ENCODE results near the gene ARID4B. TPM values are rescaled to one million over a fixed set of nuclear protein-coding genes. Genes with fewer than 3 reads are reported as not detected.

Gene ARID4B
- total RNA-seq, 2 donors from 2014 or later, result 65.5 to 68.4 TPM

DNA sequence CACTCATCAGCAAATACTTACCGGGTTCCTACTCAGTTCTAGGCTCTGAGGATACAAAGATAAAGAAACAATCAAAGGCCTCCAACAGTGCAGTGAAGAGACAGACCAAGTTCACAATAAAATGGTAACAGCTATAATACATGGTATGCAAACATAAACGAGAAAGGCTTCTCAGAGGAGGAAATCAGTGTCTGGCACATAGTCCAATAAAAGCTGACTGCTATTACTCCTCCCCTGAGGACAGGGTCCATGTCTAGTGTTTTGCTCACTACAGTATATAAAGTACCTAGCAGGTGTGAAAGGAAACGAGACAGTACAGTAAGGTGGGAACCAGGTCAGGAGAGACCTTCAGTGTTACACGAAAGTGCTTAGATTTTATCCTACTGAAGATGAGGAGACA, 171.2 kb downstream of the ARID4B start:
- no peaks in the 10 kb centered on the region for H3K27me3 Mint-ChIP-seq (ENCODE audit: low read depth)
- DNase-seq, result no peak
- no peak for ATAC-seq (replicated peaks in 1 of 2)
- H3K4me3 Mint-ChIP-seq, result no peak overlapping the region
- H3K4me1 Mint-ChIP-seq (ENCODE audit: low read depth), result peaks cover 16% of the 10 kb centered on the region
- H3K9me3 Mint-ChIP-seq, result no peaks in the 10 kb centered on the region
- H3K27ac Mint-ChIP-seq, result no peak overlapping the region
- H3K36me3 Mint-ChIP-seq (ENCODE audit: insufficient read depth in 2 of 2), result peaks cover 11 to 29% of the 10 kb centered on the region in 2 donors

DNA sequence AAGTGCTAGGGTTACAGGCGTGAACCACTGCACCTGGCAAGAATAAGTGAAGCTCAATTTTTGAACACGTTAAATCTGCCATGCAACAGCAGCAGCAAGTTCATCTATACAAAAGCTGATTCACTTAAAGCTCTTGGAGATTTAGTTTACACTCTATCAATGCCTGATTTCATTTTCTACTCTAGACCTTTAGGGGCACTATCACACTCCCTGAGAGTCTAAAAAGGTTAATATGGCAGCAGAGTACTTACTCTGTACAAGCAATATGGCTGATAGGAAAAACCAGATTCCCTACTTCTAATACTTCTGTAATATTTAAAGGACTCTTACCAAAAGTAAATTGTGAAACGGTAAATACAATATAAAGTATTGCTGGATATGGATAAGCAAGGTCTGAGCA, 171.7 kb downstream of the ARID4B start:
- Mint-ChIP-seq H3K4me1 (ENCODE audit: low read depth) (peaks cover 16% of the 10 kb centered on the region), H3K36me3 (ENCODE audit: insufficient read depth in 2 of 2) (peaks cover 11 to 32% of the 10 kb centered on the region in 2 donors), H3K9me3 (no peaks in the 10 kb centered on the region), H3K27me3 (ENCODE audit: low read depth) (no peaks in the 10 kb centered on the region), H3K27ac (no peak overlapping the region), H3K4me3 (no peak overlapping the region)
- ATAC-seq (replicated peaks in 1 of 2) (no peak), DNase-seq (no peak)

DNA sequence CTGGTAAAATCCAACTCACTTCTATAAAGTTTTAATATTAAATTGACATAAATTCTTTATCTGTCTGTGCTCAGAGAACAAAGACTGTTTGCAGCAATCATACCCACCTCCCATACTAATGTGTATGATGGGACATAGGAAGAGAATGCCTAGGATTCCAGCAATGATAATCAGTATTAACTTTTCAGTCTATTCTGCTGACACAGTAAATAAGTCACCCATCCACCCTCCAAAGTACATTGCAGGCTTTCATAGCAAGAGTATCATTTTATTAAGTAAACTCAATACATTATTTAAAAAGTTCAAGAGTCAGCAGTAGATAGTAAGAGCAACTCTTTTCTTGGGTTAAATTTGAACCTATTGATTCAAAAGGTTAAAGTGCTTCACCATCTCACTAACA, 175.7 kb downstream of the ARID4B start:
- Mint-ChIP-seq H3K36me3 (ENCODE audit: insufficient read depth in 2 of 2) (peaks cover 13 to 47% of the 10 kb centered on the region in 2 donors), H3K27ac (no peak overlapping the region)

DNA sequence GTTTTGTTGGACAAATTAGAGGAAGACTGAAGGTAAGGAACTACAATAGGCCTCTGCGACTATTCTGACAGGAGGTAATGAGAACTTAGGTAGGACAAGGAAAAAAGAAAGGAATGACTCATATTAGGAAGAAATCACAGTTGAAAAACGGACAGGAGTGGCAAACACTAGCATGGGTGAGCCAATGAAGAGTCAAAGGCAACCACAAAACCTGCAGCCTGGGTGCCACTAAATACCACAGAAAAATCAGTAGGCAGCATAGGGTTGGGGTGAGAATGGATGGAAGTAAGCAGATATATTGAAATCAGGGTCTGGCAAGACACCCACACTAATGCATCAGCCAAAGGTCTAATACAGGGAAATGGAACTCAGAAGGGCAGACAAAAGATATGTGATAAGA, 176.9 kb downstream of the ARID4B start:
- peaks cover 13 to 50% of the 10 kb centered on the region in 2 donors for H3K36me3 Mint-ChIP-seq (ENCODE audit: insufficient read depth in 2 of 2)
- DNase-seq (no peak), ATAC-seq (replicated peaks in 1 of 2) (no peak)
- H3K27me3 Mint-ChIP-seq (ENCODE audit: low read depth), result no peaks in the 10 kb centered on the region
- no peak overlapping the region for H3K4me3 Mint-ChIP-seq
- peaks cover 29% of the 10 kb centered on the region for H3K4me1 Mint-ChIP-seq (ENCODE audit: low read depth)
- no peaks in the 10 kb centered on the region for H3K9me3 Mint-ChIP-seq
- peak overlapping the region; percentile 6 for H3K27ac Mint-ChIP-seq

More for the DNA sequence above, 175.7 kb downstream of the ARID4B start:
- no peak for ATAC-seq (replicated peaks in 1 of 2)
- Mint-ChIP-seq H3K4me3 (no peak overlapping the region), H3K27me3 (ENCODE audit: low read depth) (no peaks in the 10 kb centered on the region), H3K4me1 (ENCODE audit: low read depth) (peaks cover 21% of the 10 kb centered on the region), H3K9me3 (no peaks in the 10 kb centered on the region)
- no peak for DNase-seq

DNA sequence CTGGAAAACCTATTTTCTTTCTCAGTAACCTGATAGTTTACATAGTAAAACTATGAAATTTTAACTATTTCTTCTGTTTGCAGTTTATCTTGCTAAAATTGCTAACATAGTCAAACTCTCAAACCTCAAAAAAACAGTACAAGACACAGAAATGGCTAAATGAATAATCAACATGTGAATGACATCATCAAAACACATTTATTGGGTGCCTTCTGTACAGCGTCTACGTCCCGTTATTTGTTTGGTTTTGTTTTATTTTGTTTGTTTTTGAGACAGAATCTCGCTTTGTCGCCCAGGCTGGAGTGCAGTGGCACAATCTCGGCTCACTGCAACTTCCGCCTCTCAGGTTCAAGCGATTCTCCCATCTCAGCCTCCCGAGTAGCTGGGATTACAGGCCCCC, 178.2 kb downstream of the ARID4B start:
- H3K4me3 Mint-ChIP-seq, result no peak overlapping the region
- H3K36me3 Mint-ChIP-seq (ENCODE audit: insufficient read depth in 2 of 2), result peaks cover 18 to 56% of the 10 kb centered on the region in 2 donors
- H3K27me3 Mint-ChIP-seq (ENCODE audit: low read depth), result no peaks in the 10 kb centered on the region
- H3K4me1 Mint-ChIP-seq (ENCODE audit: low read depth), result peaks cover 41% of the 10 kb centered on the region
- no peaks in the 10 kb centered on the region for H3K9me3 Mint-ChIP-seq
- H3K27ac Mint-ChIP-seq, result peak overlapping the region; percentile 5
- ATAC-seq (replicated peaks in 1 of 2), result no peak
- DNase-seq, result no peak

DNA sequence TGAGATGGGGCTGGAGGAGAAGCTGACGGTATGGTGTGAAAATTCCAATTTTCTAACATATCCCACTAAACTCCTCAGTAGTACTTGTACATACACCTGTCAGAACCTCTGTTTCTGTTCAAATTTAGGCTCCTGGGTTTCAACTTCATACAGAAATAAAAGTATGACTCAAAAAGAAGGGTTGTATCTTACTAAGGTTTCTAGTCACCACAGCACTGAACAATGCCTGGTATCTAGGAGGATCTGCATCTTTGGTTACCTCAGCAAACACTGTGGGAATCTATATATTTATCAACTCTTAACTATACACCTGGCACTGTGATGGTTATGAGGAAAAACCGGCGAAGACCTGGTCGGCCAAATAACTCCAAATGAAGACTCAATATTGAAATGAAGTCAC, 180.7 kb downstream of the ARID4B start:
- Mint-ChIP-seq H3K9me3 (no peaks in the 10 kb centered on the region), H3K27me3 (ENCODE audit: low read depth) (no peaks in the 10 kb centered on the region), H3K4me1 (ENCODE audit: low read depth) (peaks cover 44% of the 10 kb centered on the region), H3K36me3 (ENCODE audit: insufficient read depth in 2 of 2) (peaks cover 13 to 39% of the 10 kb centered on the region in 2 donors), H3K27ac (no peak overlapping the region), H3K4me3 (no peak overlapping the region)
- DNase-seq (no peak), ATAC-seq (replicated peaks in 1 of 2) (peak; percentile 67 to 87)

DNA sequence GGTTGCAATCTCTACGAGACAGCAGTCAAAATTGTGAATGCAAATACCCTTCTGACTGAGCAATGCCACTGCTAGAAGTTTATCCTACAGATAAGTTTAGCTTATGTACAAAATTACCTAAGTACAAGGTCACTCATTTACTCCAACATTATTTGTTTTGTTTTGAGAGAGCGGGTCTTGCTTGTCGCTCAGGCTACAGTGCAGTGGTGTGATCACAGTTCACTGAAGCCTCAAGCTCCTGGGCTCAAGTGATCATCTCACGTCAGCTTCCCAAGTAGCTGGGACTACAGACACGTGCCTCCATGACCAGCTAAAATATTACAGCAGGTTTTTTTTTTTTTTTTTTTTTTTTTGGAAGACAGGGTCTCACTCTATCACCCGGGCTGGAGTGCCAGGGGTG, 182.3 kb downstream of the ARID4B start:
- Mint-ChIP-seq H3K4me1 (ENCODE audit: low read depth) (peaks cover 35% of the 10 kb centered on the region), H3K27me3 (ENCODE audit: low read depth) (no peaks in the 10 kb centered on the region), H3K9me3 (no peaks in the 10 kb centered on the region), H3K4me3 (no peak overlapping the region), H3K36me3 (ENCODE audit: insufficient read depth in 2 of 2) (peaks cover 11 to 32% of the 10 kb centered on the region in 2 donors), H3K27ac (no peak overlapping the region)
- no peak for ATAC-seq (replicated peaks in 1 of 2)
- DNase-seq, result no peak

DNA sequence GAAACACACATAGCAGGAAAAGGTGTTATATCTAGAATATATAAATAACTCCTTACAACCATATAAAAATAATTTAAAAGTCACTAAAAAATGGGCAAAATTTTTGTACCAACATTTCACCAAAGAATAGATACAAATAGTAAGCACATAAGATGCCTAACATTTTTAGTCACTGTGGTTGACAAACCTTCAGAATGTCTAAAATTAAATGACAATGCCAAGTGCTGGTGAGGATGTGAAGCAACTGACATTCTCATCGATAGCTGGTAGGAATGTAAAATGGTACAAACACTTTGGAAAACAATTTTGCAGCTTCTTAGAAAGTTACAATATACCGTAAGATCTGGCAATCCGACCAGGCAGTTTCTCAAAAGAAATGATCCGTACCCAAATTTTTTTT, 185.0 kb downstream of the ARID4B start:
- peaks cover 45% of the 10 kb centered on the region for H3K4me1 Mint-ChIP-seq (ENCODE audit: low read depth)
- no peak overlapping the region for H3K27ac Mint-ChIP-seq
- ATAC-seq (replicated peaks in 1 of 2), result no peak

DNA sequence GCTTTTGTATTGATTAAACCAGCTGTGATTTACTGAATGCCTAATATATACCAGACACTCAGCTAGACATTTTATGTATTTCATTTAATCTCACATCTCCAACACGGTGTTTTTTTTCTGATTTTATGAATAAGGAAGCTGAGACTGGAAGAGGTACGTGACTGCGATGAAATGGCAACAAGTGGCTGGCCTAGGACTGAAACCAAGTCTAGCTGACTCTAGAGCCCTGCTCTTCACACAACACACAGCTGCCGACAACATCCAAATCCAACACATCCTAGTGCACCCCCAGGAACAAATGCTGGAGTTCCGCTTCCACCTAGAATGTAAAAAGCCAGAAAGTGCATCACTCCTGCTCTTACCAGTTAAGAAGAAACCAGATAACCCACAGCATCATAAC, 188.7 kb downstream of the ARID4B start:
- Mint-ChIP-seq H3K27ac (peak overlapping the region; percentile 27), H3K27me3 (ENCODE audit: low read depth) (no peaks in the 10 kb centered on the region), H3K4me3 (peak overlapping the region in 1 of 2 donors; percentile 1), H3K9me3 (no peaks in the 10 kb centered on the region), H3K4me1 (ENCODE audit: low read depth) (peaks cover 22% of the 10 kb centered on the region), H3K36me3 (ENCODE audit: insufficient read depth in 2 of 2) (peaks cover 11 to 38% of the 10 kb centered on the region in 2 donors)
- DNase-seq (no peak), ATAC-seq (replicated peaks in 1 of 2) (peak in 1 of 2 donors; percentile 9)

More for the DNA sequence above, 185.0 kb downstream of the ARID4B start:
- Mint-ChIP-seq H3K4me3 (no peak overlapping the region), H3K9me3 (no peaks in the 10 kb centered on the region), H3K36me3 (ENCODE audit: insufficient read depth in 2 of 2) (peaks cover 10 to 24% of the 10 kb centered on the region in 2 donors), H3K27me3 (ENCODE audit: low read depth) (no peaks in the 10 kb centered on the region)
- DNase-seq, result no peak

DNA sequence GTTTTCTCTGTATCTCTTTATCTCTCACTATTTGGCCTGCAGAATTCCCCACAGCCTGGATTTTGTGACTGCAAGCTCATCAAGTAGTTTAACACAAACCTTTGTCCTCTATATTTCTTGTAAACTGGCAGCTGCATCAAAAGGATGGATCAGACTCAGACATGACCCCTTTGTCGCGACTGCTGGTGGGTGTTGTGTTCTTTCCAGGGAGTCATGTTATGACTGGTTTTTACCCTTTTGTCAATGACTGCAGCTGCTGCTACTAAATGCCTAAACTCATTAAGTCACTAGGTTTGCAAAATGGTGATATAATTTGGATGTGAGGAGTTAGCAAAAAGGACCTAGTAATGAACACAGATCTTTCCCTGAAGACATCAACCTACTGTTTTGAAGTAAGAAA, 189.2 kb downstream of the ARID4B start:
- DNase-seq (peak; percentile 21 to 38), ATAC-seq (replicated peaks in 1 of 2) (peak; percentile 80 to 87)
- H3K4me3 Mint-ChIP-seq, result peak overlapping the region in 1 of 2 donors; percentile 1
- H3K4me1 Mint-ChIP-seq (ENCODE audit: low read depth), result peaks cover 22% of the 10 kb centered on the region
- H3K27ac Mint-ChIP-seq, result peak overlapping the region; percentile 27
- no peaks in the 10 kb centered on the region for H3K9me3 Mint-ChIP-seq
- H3K27me3 Mint-ChIP-seq (ENCODE audit: low read depth), result no peaks in the 10 kb centered on the region
- peaks cover 11 to 38% of the 10 kb centered on the region in 2 donors for H3K36me3 Mint-ChIP-seq (ENCODE audit: insufficient read depth in 2 of 2)

DNA sequence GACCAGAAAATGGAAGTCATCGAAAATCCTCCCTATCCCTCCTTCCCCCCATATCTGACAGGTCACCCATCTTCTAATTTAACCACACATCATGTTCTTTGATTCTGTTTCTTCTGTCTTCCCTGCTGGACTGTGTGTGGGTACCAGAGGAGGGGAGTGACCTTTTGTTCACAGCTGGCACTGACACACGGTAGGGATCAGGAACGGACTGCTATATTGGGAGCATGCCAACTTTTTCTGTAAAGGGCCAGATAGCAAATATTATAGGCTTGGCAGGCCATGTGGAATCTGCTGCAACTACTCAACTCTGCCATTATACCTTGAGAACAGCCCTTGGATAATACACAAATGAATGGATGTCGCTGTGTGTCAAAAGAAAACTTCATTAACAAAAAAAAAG, 191.9 kb downstream of the ARID4B start:
- ATAC-seq (replicated peaks in 1 of 2), result no peak
- DNase-seq, result no peak
- Mint-ChIP-seq H3K4me1 (ENCODE audit: low read depth) (peaks cover 34% of the 10 kb centered on the region), H3K27ac (no peak overlapping the region), H3K27me3 (ENCODE audit: low read depth) (no peaks in the 10 kb centered on the region), H3K9me3 (no peaks in the 10 kb centered on the region), H3K36me3 (ENCODE audit: insufficient read depth in 2 of 2) (peaks cover 7 to 31% of the 10 kb centered on the region in 2 donors), H3K4me3 (no peak overlapping the region)

DNA sequence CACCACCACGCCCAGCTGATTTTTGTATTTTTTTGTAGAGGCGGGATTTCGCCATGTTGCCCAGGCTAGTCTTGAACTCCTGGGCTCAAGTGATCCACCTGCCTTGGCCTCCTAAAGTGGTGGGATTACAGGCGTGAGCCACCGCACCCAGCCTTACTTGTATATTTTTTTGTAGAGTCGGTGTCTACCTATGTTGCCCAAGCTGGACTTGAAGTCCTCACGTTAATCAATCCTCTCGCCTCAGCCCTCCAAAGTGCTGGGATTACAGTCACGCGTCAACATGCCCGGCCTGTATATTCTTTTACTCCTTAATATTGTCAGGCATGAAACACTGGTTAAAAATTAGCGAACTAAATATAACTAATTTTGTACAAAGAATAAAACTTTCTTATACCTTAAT, 193.8 kb downstream of the ARID4B start:
- Mint-ChIP-seq H3K4me1 (ENCODE audit: low read depth) (peaks cover 32% of the 10 kb centered on the region), H3K27ac (no peak overlapping the region), H3K4me3 (no peak overlapping the region), H3K36me3 (ENCODE audit: insufficient read depth in 2 of 2) (peaks cover 6 to 31% of the 10 kb centered on the region in 2 donors), H3K9me3 (no peaks in the 10 kb centered on the region), H3K27me3 (ENCODE audit: low read depth) (no peaks in the 10 kb centered on the region)
- ATAC-seq (replicated peaks in 1 of 2), result no peak
- DNase-seq, result no peak

DNA sequence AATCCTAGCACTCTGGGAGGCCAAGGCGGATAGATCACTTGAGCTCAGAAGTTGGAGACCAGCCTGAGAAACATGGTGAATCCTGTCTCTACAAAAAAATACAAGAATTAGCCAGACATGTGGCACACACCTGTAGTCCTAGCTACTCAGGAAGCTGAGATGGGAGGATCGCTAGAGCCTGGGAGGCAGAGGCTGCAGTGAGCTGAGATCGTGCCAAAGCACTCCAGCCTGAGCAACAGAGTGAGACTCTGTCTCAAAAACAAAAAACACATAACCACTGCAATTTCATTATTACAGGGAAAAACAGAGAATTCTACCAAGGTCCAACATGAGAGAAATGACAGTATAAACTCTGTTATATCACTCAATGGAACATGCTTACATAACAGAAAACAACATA, 194.9 kb downstream of the ARID4B start:
- peaks cover 9 to 33% of the 10 kb centered on the region in 2 donors for H3K36me3 Mint-ChIP-seq (ENCODE audit: insufficient read depth in 2 of 2)
- no peaks in the 10 kb centered on the region for H3K27me3 Mint-ChIP-seq (ENCODE audit: low read depth)
- H3K9me3 Mint-ChIP-seq, result no peaks in the 10 kb centered on the region
- H3K4me1 Mint-ChIP-seq (ENCODE audit: low read depth), result peaks cover 30% of the 10 kb centered on the region
- no peak overlapping the region for H3K4me3 Mint-ChIP-seq
- DNase-seq (no peak), ATAC-seq (replicated peaks in 1 of 2) (no peak)
- H3K27ac Mint-ChIP-seq, result peak overlapping the region; percentile 69

DNA sequence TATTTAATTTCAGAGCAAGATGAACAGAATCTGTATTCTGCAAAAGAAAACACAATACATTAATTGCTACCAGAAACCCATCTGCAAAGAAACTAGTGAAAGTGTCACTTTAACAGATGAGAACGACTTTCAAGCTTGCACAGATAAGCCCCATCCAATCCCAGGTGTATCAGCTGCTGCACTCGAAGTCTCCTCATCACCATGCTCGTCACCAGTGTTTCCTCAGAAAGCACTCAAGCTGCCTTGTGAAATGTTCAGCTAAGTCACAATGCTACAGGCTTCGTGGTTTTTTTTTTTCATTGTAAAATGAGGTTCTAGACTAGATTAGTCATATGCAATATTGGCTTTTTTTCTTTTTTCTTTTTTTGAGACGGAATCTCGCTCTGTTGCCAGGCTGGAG, 196.0 kb downstream of the ARID4B start:
- Mint-ChIP-seq H3K36me3 (ENCODE audit: insufficient read depth in 2 of 2) (peaks cover 10 to 29% of the 10 kb centered on the region in 2 donors), H3K27ac (peak overlapping the region; percentile 70), H3K4me1 (ENCODE audit: low read depth) (peaks cover 39% of the 10 kb centered on the region), H3K27me3 (ENCODE audit: low read depth) (no peaks in the 10 kb centered on the region), H3K4me3 (no peak overlapping the region), H3K9me3 (no peaks in the 10 kb centered on the region)
- DNase-seq, result peak in 1 of 2 donors; percentile 28
- ATAC-seq (replicated peaks in 1 of 2), result no peak

All from activated T-cell treated with anti-CD3 and anti-CD28 coated beads, Interleukin-2, amount 50 U/mL, for 72 hours (primary cell).